ENCODE measurements around the gene GLS. TPM values are rescaled to one million over a fixed set of nuclear protein-coding genes. Genes with fewer than 3 reads are reported as not detected.

Gene GLS
- total and polyA plus RNA-seq, 2 donors (not counting 1 experiment from before 2014, with no cell fraction given), result 32.5 to 195 TPM

DNA sequence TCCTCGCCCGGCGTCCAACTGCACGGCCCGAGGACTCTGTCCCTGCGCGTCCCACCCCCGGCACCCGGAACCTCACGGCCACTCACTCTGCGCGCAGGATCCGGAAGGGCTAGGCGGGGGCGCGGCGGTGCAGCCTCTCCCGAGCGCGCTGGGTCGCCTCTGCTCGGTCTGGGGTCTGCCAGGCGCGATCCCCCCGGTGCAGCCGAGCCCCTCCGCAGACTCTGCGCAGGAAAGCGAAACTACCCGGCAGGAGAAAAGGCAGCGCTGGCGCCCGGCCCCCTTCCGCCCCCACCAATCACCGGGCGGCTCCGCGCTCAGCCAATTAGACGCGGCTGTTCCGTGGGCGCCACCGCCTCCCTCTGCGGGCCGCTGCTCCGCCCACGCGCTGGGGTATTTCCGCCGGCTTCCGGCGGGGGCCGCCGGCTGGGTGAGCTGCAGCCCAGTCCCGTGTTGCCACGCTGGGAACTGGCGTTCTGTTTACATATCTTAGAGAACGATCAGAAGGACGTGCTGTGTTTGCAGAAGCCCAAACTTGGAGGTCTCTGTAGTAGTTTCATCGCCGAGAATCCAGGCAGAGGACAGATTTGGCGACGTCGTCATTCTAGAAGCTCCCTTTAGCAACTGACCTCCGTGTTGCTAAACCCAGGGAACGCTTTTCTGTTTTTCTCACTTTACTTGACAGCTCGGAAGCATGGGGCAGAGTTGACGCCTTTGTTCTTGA lies 133.5 kb downstream of the GLS start, which contains the start of gene STAT1:
STAT1 (minus strand) TSS at position 240 of the 721 bp plus-strand sequence. CDS start 4,168 bp downstream, outside the sequence.
- peak within 1 kb of the TSS; percentile 84 to 93 for H3K27ac ChIP-seq (ENCODE audit: low read length in 2 of 2)
- Mint-ChIP-seq H3K4me1 (peaks cover 23% of the 10 kb centered on the region), H3K27ac (no peak within 1 kb of the TSS), H3K9me3 (ENCODE audit: insufficient read depth) (no peaks in the 10 kb centered on the region), H3K27me3 (no peaks in the 10 kb centered on the region), H3K4me3 (no peak within 1 kb of the TSS)
- H3K9me3 ChIP-seq (ENCODE audit: control extremely low read depth in 1 of 3, control insufficient read depth in 2 of 3, insufficient read depth in 1 of 3, low read length in 2 of 3), result no peaks in the 10 kb centered on the region
- peak within 1 kb of the TSS; percentile 91 for H2AFZ ChIP-seq (ENCODE audit: insufficient read depth, low read depth, low read length, poor library complexity, severe bottlenecking)
- peaks cover 42% of the 10 kb centered on the region for H3K79me2 ChIP-seq (ENCODE audit: control insufficient read depth, insufficient read depth, low read length)
- DNase-seq (peak; percentile 96), ATAC-seq (ENCODE audit: low read depth) (peak; percentile 93)
- intact Hi-C loops (cut with micrococcal nuclease), result loop anchor here (1.0 to 5.0 kb wide), 4 partner anchors 134 to 1232 kb away; partner anchors contain the start of genes GLS, NAB1, NEMP2 and ORMDL1
- H3K4me3 ChIP-seq (ENCODE audit: control extremely low read depth in 1 of 5, extremely low read depth in 1 of 5, insufficient read depth in 1 of 5, low read depth in 2 of 5, low read length in 4 of 5), result peak within 1 kb of the TSS; percentile 81 to 96 (median 92)
- peaks cover 1 to 7% of the 10 kb centered on the region in 2 experiments for H3K36me3 ChIP-seq (replicated peaks in 1 of 2; ENCODE audit: control extremely low read depth in 1 of 2, control insufficient read depth in 1 of 2, extremely low read depth in 1 of 2, insufficient read depth in 2 of 2, low read length in 1 of 2)
- peaks cover 16% of the 10 kb centered on the region for H4K20me1 ChIP-seq (ENCODE audit: control insufficient read depth, insufficient read depth, low read length, poor library complexity, severe bottlenecking)
- CTCF ChIA-PET, result interaction anchor here (1.1 to 1.2 kb wide), 2 partner anchors 141 to 163 kb away, joined by 4 to 7 read pairs; no protein-coding TSS in a partner anchor
- no peaks in the 10 kb centered on the region for H3K27me3 ChIP-seq (replicated peaks in 1 of 4; ENCODE audit: control extremely low read depth in 1 of 4, control insufficient read depth in 3 of 4, insufficient read depth in 4 of 4, low read length in 3 of 4)
- H3K4me2 ChIP-seq (replicated peaks; ENCODE audit: low read depth, low read length, poor library complexity, severe bottlenecking), result peak within 1 kb of the TSS; percentile 74
- peaks cover 35 to 42% of the 10 kb centered on the region in 2 donors for H3K4me1 ChIP-seq (ENCODE audit: control insufficient read depth in 2 of 2, insufficient read depth in 2 of 2, low read length in 2 of 2)
- H3K9ac ChIP-seq (ENCODE audit: low read length), result peak within 1 kb of the TSS; percentile 84
- POLR2A ChIA-PET, result interaction anchor here (0.5 to 1.2 kb wide), 2 partner anchors 9 to 35 kb away, joined by 4 to 8 read pairs; no protein-coding TSS in a partner anchor
- TF ChIP-seq EZH2 (IDR thresholded peaks at IDR 0.05; ENCODE audit: borderline replicate concordance, insufficient read depth, low read depth, low read length, poor library complexity, severe bottlenecking), result no peak
- TF ChIP-seq, protein P1, sequence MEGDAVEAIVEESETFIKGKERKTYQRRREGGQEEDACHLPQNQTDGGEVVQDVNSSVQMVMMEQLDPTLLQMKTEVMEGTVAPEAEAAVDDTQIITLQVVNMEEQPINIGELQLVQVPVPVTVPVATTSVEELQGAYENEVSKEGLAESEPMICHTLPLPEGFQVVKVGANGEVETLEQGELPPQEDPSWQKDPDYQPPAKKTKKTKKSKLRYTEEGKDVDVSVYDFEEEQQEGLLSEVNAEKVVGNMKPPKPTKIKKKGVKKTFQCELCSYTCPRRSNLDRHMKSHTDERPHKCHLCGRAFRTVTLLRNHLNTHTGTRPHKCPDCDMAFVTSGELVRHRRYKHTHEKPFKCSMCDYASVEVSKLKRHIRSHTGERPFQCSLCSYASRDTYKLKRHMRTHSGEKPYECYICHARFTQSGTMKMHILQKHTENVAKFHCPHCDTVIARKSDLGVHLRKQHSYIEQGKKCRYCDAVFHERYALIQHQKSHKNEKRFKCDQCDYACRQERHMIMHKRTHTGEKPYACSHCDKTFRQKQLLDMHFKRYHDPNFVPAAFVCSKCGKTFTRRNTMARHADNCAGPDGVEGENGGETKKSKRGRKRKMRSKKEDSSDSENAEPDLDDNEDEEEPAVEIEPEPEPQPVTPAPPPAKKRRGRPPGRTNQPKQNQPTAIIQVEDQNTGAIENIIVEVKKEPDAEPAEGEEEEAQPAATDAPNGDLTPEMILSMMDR (IDR thresholded peaks at IDR 0.05), result no peak
- under 1% methylated on average over 68 of the region's 68 CpGs for WGBS (ENCODE audit: insufficient coverage)
